Muscle layer of colon (tissue), 2 donors: ENCODE data around the gene ZNF212.

Experiments used
- H3K27ac ChIP-seq: one replicate; pipeline ENCODE4 v1.7.0; 2013; ENCODE audit warnings: low read depth, mild to moderate bottlenecking, low read length, moderate library complexity
- H3K27me3 ChIP-seq, 2 donors: one replicate each; pipeline ENCODE4 v1.7.0; 2013; ENCODE audit warnings: low read length in 2 of 2, mild to moderate bottlenecking in 2 of 2; ENCODE audit not compliant: insufficient read depth in 2 of 2, control insufficient read depth in 1 of 2
- H3K36me3 ChIP-seq: one replicate; pipeline ENCODE4 v1.7.0; 2013; ENCODE audit warnings: mild to moderate bottlenecking, low read length; ENCODE audit not compliant: insufficient read depth
- H3K4me1 ChIP-seq: one replicate; pipeline ENCODE4 v1.7.0; 2013; ENCODE audit warnings: mild to moderate bottlenecking, low read length; ENCODE audit not compliant: insufficient read depth
- H3K4me3 ChIP-seq, 2 donors: one replicate each; pipeline ENCODE4 v1.7.0; 2013; ENCODE audit warnings: low read length in 2 of 2, low read depth in 1 of 2, mild to moderate bottlenecking in 1 of 2, moderate library complexity in 1 of 2
- H3K9ac ChIP-seq: one replicate; pipeline ENCODE4 v1.7.0; 2013; ENCODE audit warnings: low read length
- H3K9me3 ChIP-seq: one replicate; pipeline ENCODE4 v1.7.0; 2013; ENCODE audit warnings: mild to moderate bottlenecking, low read length
- donor health status: abdominal sarcoma.
- donor health status: Adenocarcinoma of cecum.

Gene ZNF212

DNA sequence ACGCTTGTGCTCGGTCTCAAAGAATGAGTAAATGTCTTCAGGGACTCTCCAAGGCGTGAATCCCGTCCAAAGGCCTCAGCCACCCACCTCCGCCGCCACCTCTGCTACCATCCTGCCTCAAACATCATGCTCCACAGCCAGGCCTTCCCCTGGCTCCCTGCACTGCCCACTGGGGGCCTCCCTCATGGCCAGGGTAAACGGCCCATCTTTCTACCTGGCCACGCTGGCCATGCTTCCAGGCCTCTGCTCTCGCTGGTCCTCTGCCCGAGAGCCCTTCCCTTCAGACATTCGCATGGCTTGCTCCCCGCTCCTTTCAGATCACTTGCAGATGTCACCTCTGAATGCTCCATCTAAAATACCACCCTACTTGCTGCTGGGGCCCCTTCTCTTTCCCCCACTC, 62.8 kb downstream of the ZNF212 start:
- Histone ChIP-seq H3K4me3 (no peak overlapping the region), H3K27ac (no peak overlapping the region), H3K9me3 (no peaks in the 10 kb centered on the region), H3K36me3 (no peaks in the 10 kb centered on the region), H3K9ac (no peak overlapping the region), H3K27me3 (no peaks in the 10 kb centered on the region), H3K4me1 (no peaks in the 10 kb centered on the region)

- Histone ChIP-seq H3K27ac (no peak overlapping the region), H3K36me3 (no peaks in the 10 kb centered on the region), H3K9ac (no peak overlapping the region), H3K27me3 (no peaks in the 10 kb centered on the region), H3K4me3 (no peak overlapping the region), H3K9me3 (no peaks in the 10 kb centered on the region), H3K4me1 (no peaks in the 10 kb centered on the region)
Observed at GRCh38 chr7:149302865-149303264, 63.4 kb downstream of the ZNF212 start.

DNA sequence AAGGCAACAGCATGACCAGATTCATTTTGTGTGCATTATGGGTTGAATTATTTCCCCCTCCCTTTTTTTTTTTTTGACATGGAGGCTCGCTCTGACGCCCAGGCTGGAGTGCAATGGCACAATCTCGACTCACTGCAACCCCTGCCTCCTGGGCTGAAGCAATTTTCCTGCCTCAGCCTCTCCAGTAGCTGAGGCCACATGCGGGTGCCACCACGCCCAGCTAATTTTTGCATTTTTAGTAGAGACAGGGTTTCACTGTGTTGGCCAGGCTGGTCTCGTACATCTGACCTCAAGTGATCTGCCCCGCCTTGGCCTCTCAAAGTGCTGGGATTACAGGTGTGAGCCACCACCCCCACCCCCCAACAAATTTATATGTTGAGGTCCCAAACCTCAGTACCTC, 64.6 kb downstream of the ZNF212 start:
- H3K27me3 ChIP-seq = no peaks in the 10 kb centered on the region
- H3K27ac ChIP-seq = no peak overlapping the region
- H3K4me3 ChIP-seq = no peak overlapping the region
- no peaks in the 10 kb centered on the region for H3K9me3 ChIP-seq
- no peak overlapping the region for H3K9ac ChIP-seq
- H3K36me3 ChIP-seq = no peaks in the 10 kb centered on the region
- no peaks in the 10 kb centered on the region for H3K4me1 ChIP-seq
